ENCODE results near the gene LYPD6B. TPM values are rescaled to one million over a fixed set of nuclear protein-coding genes. Genes with fewer than 3 reads are reported as not detected.

The LYPD6B gene
- total RNA-seq, 4 donors from 2014 or later: 0.49 to 0.54 TPM; not detected in 2

GRCh38 chr2:149028377-149028776 lies 10.1 kb upstream of the LYPD6B start:
- 64 to 93% methylated on average over 2 to 6 of the region's 6 CpGs for WGBS, 2 donors (ENCODE audit: low coverage in 1 of 2)
- TF ChIP-seq POLR2A (IDR thresholded peaks at IDR 0.05) (no peak), EP300 (IDR thresholded peaks at IDR 0.05) (no peak), CTCF (IDR thresholded peaks at IDR 0.05) (no peak), POLR2AphosphoS5 (IDR thresholded peaks at IDR 0.05) (no peak)
- Histone ChIP-seq H3K4me1 (no peaks in the 10 kb centered on the region), H3K27me3 (peaks cover 19% of the 10 kb centered on the region), H3K27ac (no peak overlapping the region), H3K4me3 (no peak overlapping the region), H3K36me3 (no peaks in the 10 kb centered on the region), H3K9me3 (no peaks in the 10 kb centered on the region)
- ATAC-seq: no peak

GRCh38 chr2:149028891-149029290 lies 9.6 kb upstream of the LYPD6B start:
- Histone ChIP-seq H3K36me3 (no peaks in the 10 kb centered on the region), H3K4me3 (no peak overlapping the region), H3K27ac (no peak overlapping the region), H3K9me3 (no peaks in the 10 kb centered on the region), H3K4me1 (no peaks in the 10 kb centered on the region), H3K27me3 (peaks cover 23% of the 10 kb centered on the region)
- no peak for ATAC-seq
- WGBS, 2 donors (ENCODE audit: low coverage in 1 of 2): 57 to 69% methylated on average over 2 of the region's 2 CpGs
- TF ChIP-seq CTCF (IDR thresholded peaks at IDR 0.05) (no peak), POLR2AphosphoS5 (IDR thresholded peaks at IDR 0.05) (no peak), EP300 (IDR thresholded peaks at IDR 0.05) (no peak), POLR2A (IDR thresholded peaks at IDR 0.05) (no peak)

- no peaks in the 10 kb centered on the region for H3K9me3 ChIP-seq
- H3K27ac ChIP-seq: no peak overlapping the region
- TF ChIP-seq POLR2AphosphoS5 (IDR thresholded peaks at IDR 0.05): no peak
- no peak overlapping the region for H3K4me3 ChIP-seq
- peaks cover 28% of the 10 kb centered on the region for H3K27me3 ChIP-seq
- ATAC-seq: no peak
- 58 to 62% methylated on average over 5 to 11 of the region's 11 CpGs for WGBS, 2 donors (ENCODE audit: low coverage in 1 of 2)
- H3K36me3 ChIP-seq: no peaks in the 10 kb centered on the region
- no peaks in the 10 kb centered on the region for H3K4me1 ChIP-seq
Measured at GRCh38 chr2:149029307-149029965, 9.1 kb upstream of the LYPD6B start.

- no peak overlapping the region for H3K4me3 ChIP-seq
- ATAC-seq: no peak
- H3K36me3 ChIP-seq: no peaks in the 10 kb centered on the region
- peaks cover 40% of the 10 kb centered on the region for H3K27me3 ChIP-seq
- 100% methylated on average over 1 of the region's 4 CpGs; no CpG with 5 or more reads in 1 of the 2 donors for WGBS, 2 donors (ENCODE audit: low coverage in 1 of 2)
- H3K9me3 ChIP-seq: no peaks in the 10 kb centered on the region
- H3K27ac ChIP-seq: no peak overlapping the region
- H3K4me1 ChIP-seq: no peaks in the 10 kb centered on the region
- TF ChIP-seq CTCF (IDR thresholded peaks at IDR 0.05) (no peak), EP300 (IDR thresholded peaks at IDR 0.05) (no peak), POLR2A (IDR thresholded peaks at IDR 0.05) (no peak), POLR2AphosphoS5 (IDR thresholded peaks at IDR 0.05) (no peak)
Measured at GRCh38 chr2:149031396-149031795, 7.1 kb upstream of the LYPD6B start.

- H3K27me3 ChIP-seq: peaks cover 62% of the 10 kb centered on the region
- TF ChIP-seq POLR2AphosphoS5 (IDR thresholded peaks at IDR 0.05): no peak
- TF ChIP-seq EP300 (IDR thresholded peaks at IDR 0.05): no peak
- no peak for TF ChIP-seq POLR2A (IDR thresholded peaks at IDR 0.05)
- TF ChIP-seq CTCF (IDR thresholded peaks at IDR 0.05): no peak
- WGBS, 2 donors (ENCODE audit: low coverage in 1 of 2): 90 to 93% methylated on average over 5 of the region's 8 CpGs
Measured at GRCh38 chr2:149033716-149034115, 4.8 kb upstream of the LYPD6B start.

More at GRCh38 chr2:149033716-149034115, 4.8 kb upstream of the LYPD6B start:
- H3K27ac ChIP-seq: no peak overlapping the region
- H3K4me1 ChIP-seq: peaks cover 0 to 6% (median 0%) of the 10 kb centered on the region in 3 donors
- no peaks in the 10 kb centered on the region for H3K9me3 ChIP-seq
- H3K4me3 ChIP-seq: no peak overlapping the region
- no peak for ATAC-seq
- no peaks in the 10 kb centered on the region for H3K36me3 ChIP-seq

Data from gastroesophageal sphincter (tissue), 4 donors.